Measurements from ENCODE around the gene SYS1.
"Not testable (repeated sequence)": the region's sequence is repeated elsewhere in the genome, so short reads cannot be mapped to it uniquely, and the experiment has no call there.

- TF ChIP-seq CTCF (IDR thresholded peaks at IDR 0.05; ENCODE audit: insufficient read depth, low read length); SPI1 (IDR thresholded peaks at IDR 0.05; ENCODE audit: borderline replicate concordance, low read depth); POLR2AphosphoS5 (IDR thresholded peaks at IDR 0.05; ENCODE audit: low read depth): not testable (repeated sequence)
Measured at GRCh38 chr20:45350795-45351194, 12.2 kb upstream of the SYS1 start.
